ENCODE results near the gene SMIM38.

DNA sequence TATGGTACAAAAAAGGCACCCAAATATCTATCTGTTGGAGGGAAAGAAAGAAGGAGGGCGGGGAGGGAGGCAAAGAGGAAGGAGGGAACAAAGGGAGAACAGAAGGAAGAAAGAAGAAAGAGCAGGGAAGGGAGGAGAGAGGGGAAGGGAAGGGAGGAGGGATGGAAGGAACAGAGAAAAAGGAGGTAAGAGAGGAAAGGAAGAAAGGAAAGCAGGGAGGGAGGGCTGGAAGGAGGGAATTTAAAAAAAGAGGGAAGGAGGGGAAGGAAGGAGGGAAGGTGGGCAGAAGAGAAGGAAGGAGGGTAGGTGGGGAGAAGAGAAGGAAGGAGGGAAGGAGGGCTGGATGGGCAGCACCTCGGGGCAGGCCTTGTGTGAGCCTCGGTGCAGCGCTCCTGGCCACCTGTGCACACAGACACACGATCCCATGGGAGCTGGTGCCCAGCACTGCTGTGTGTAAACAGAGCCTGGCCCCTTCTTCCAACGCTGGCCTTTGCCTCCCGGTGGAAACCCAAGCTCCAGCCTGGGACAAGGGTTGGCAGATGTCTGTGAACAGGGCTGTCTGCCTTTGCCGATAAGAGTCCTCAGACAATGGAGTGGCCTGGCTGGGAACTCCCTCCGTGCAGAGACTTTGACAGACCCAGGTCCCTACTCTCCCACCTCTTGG, 23.2 kb downstream of the SMIM38 start:
- TF ChIP-seq POLR2A (IDR thresholded peaks at IDR 0.05; ENCODE audit: low read depth, low read length) (no peak), FOS (IDR thresholded peaks at IDR 0.05; ENCODE audit: low read depth, low read length) (no peak), MAZ (IDR thresholded peaks at IDR 0.05; ENCODE audit: borderline replicate concordance, low read depth, low read length) (no peak)
- TF ChIP-seq, protein P1, sequence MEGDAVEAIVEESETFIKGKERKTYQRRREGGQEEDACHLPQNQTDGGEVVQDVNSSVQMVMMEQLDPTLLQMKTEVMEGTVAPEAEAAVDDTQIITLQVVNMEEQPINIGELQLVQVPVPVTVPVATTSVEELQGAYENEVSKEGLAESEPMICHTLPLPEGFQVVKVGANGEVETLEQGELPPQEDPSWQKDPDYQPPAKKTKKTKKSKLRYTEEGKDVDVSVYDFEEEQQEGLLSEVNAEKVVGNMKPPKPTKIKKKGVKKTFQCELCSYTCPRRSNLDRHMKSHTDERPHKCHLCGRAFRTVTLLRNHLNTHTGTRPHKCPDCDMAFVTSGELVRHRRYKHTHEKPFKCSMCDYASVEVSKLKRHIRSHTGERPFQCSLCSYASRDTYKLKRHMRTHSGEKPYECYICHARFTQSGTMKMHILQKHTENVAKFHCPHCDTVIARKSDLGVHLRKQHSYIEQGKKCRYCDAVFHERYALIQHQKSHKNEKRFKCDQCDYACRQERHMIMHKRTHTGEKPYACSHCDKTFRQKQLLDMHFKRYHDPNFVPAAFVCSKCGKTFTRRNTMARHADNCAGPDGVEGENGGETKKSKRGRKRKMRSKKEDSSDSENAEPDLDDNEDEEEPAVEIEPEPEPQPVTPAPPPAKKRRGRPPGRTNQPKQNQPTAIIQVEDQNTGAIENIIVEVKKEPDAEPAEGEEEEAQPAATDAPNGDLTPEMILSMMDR (conservative IDR thresholded peaks at IDR 0.05; ENCODE audit: low read depth, low read length) = no peak
- TF ChIP-seq, protein P2, sequence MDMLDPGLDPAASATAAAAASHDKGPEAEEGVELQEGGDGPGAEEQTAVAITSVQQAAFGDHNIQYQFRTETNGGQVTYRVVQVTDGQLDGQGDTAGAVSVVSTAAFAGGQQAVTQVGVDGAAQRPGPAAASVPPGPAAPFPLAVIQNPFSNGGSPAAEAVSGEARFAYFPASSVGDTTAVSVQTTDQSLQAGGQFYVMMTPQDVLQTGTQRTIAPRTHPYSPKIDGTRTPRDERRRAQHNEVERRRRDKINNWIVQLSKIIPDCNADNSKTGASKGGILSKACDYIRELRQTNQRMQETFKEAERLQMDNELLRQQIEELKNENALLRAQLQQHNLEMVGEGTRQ (IDR thresholded peaks at IDR 0.05; ENCODE audit: low read depth, low read length) = no peak

Measured in IMR-90 (cell line).